HPDE6-E6E7 (cell line): ENCODE results near the gene PLIN4.

ENCODE experiments used
- DNase-seq: peaks from one replicate; pipeline ENCODE4 v3.0.0; 2011; ENCODE audit warnings: missing footprints; ENCODE audit errors: extremely low spot score

The PLIN4 gene

GRCh38 chr19:4493104-4493928 lies 25.0 kb downstream of the PLIN4 start:
- no peak for DNase-seq

DNA sequence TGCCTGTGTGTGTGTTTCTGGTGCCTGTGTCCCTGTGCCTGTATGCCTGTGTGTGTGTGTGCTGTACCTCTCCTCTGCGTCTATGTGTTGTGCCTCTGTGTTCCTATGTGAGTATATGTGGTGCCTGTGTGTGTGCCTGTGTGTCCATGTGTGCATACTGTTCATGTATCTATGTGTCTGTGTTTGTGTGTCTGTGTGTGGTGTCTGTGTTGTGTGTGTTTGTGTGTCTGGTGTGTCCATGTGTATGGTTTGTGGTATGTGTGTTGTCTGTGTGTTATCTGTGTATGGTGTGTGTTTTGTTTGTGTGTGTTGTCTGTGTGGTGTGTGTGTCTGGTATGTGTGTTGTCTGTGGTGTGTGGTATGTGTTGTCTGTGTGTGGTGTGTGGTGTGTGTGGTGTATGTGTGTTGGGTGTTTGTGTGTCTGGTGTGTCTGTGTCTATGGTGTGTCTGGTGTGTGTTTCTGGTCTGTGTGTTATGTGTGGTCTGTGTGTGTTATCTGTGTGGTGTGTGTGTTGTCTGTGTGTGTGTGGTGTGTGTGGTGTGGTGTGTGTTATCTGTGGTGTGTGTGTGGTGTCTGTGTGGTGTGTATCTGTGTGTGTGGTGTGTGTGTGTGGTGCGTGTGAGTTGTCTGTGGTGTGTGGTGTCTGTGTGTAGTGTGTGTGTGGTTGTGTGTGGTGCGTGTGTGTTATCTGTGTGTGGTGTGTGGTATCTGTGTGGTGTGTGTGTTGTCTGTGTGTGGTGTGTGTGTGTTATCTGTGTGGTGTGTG lies 25.8 kb downstream of the PLIN4 start:
- no peak for DNase-seq

DNA sequence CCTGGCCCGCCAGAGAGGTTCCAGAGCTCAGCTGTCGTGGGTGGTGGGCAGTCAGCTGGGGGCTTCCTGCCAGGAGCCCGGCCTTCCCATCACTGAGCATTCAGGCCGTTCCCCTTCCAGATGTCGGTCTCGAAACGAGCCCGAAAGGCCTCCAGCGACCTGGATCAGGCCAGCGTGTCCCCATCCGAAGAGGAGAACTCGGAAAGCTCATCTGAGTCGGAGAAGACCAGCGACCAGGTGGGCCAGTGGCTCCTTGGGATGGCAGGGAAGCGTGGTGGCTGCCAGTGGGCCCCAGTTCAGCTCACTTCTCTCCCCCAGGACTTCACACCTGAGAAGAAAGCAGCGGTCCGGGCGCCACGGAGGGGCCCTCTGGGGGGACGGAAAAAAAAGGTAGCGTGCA lies 26.8 kb downstream of the PLIN4 start:
- no peak for DNase-seq

DNA sequence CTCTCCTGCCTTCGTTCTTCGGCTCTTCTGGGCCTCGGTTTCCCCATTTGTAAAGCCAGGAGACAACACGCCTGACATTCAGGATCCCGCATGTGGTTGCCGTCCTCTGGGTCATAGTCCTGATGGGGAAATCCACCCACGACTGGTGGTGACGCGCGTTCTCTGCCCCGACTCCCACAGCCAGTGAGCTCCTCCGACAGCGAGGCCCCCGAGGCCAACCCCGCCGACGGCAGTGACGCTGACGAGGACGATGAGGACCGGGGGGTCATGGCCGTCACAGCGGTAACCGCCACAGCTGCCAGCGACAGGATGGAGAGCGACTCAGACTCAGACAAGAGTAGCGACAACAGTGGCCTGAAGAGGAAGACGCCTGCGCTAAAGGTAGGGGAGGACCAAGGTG lies 29.8 kb downstream of the PLIN4 start:
- DNase-seq: no peak

DNA sequence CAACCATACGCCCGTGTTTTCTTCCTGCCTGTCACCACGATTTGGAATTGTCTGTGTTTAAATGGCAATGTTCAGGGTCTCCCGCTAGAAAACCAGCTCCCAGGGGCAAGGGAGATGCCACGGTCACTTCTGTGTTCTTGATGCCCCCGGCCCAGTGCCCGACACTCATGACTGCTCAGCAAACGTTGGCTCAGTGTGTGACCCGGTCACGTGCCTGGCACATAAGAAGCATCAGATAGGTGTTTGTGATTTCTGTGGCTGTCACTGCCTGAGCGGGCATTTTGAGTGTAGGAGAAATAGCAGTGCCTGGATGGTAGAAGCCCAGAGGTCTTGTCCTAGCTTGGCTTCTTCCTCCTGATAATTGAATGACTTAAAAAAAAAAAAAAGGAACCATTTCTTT lies 30.7 kb downstream of the PLIN4 start:
- DNase-seq: no peak

- no peak for DNase-seq
Observed at GRCh38 chr19:4483385-4483784, 34.9 kb downstream of the PLIN4 start.

DNA sequence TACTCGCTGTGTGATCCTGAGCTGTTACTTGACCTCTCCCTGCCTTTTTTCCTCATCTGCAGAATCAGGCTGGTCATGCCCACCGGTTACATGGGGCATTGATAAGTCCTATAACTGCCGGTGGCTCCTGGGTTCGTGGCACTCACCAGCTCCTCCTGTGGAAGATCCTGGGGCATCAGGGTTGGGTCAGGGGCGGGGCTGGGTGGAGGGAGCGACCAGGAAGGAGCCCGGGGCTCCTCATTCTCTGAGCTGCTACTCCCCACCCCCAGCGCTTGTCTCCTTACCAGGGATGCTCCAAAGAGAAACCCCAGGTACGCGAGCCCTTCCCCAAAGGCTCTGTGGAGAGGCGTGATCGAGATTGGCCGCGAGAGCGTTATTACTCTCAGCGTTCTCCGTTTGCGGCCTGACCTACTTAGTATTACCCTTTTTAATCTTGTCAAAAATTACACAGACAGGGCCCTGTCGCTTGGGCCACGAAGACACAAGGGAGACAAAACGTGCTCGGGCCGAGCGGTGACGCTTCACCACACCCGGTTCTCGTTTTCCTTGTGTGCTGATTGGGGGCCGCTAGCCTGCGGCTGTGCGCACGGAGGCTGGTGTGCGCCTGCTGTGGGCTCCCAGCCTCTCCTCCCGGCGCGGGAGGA lies 35.4 kb downstream of the PLIN4 start:
- no peak for DNase-seq

GRCh38 chr19:4477034-4477801 lies 41.1 kb downstream of the PLIN4 start:
- DNase-seq: no peak

DNA sequence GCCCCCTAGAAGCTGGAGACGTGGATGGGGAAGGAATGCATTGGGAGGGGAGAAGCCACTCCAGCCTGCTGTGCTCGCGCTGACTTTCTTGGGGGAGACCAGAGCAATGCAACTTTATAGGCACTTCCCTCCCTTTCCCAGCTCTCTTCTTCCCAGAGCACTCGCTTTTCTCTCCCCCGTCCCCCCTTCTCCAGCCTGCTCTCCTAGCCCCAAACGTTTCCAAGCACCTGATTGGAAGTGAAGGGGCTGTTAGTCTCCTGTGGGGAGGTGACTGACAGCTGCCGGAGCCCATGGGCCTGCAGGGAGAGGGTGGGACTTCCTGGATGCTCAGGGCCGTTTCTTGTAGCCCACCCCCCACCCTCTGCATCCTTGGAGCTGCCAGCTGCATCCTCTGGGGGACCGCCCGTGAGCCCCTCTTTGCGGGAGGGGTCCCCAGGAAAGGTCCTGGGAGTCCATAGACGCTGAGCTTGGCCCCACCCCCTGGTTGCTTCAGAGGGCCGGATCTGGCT lies 43.7 kb downstream of the PLIN4 start:
- no peak for DNase-seq

DNA sequence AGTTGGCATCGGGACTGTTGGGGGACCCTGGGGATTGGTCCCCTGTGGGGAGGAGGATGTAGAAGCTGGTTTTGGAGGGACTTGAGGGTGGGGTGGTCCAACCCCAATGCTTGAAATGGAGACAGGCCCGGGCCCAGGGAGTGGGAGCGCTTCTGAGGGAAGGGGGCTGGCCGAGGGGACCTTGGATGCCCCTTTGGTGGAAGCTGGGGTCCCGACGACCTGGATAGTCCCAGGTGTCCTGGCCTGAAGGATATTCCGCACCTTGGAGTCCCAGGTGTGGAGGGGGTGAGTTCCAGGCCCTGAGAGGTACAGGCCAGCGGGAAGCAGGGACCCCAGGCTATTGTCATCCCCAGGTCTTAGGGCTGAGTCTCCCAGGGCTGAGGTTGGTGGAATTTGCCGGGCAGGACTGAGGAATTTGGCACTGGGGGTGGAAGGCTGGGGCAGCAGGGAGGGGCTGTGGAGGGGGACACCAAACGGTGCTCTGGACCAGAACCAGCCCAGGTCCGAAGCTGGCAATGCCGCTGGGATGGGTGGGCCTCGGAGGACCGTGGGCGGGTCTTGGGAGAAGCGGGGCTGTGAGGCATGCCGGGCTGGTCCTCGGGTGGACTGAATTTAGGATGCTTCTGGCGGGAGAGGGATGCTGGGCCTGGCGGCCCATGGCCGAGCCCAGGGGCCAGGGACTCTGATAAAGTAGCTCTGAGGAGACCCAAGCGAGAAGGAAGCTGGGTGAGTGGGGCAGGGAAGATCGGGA lies 44.3 kb downstream of the PLIN4 start:
- no peak for DNase-seq

DNA sequence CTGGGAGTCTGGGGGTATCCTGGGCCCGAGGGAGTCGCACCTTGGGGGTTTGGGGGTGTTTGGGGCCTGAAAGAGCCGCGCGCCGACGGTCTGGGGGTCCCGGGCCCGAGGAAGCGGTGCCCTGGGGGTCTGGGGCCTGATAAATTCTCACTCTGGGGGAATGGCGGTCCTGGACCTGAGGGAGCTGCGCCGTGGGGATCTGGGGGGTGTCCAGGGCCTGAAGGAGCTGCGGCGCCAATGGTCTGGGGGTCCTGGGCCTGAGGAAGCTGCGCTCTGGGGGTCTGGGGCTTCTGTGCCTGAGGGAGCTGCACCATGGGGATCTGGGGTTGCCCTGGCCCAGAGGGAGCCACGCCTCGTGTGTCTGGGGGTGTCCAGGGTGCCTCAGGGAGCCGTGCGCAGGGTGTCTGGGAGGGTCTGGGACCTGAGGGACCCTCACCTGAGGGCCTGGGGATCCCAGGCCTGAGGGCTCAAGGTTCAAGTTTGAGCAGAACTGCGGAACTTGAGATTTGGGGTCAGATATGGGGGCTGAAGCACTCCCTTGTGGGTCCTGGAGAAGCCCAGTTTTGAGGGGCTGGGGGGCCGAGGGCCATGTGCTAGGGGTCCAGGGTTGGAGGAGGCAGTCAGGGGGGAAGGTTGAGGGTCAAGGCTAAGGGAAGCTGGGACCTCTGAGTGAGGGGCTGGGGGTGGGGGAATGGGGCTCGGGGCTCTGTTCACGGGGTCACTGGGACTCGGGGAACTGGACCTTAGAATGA lies 45.1 kb downstream of the PLIN4 start:
- DNase-seq: no peak

- DNase-seq: no peak
Observed at GRCh38 chr19:4472174-4472974, 45.9 kb downstream of the PLIN4 start, which contains the start of gene HDGFL2. Gene HDGFL2, plus strand, starts transcription at chr19:4472297. Its CDS starts 54 bp downstream, at chr19:4472351.

DNA sequence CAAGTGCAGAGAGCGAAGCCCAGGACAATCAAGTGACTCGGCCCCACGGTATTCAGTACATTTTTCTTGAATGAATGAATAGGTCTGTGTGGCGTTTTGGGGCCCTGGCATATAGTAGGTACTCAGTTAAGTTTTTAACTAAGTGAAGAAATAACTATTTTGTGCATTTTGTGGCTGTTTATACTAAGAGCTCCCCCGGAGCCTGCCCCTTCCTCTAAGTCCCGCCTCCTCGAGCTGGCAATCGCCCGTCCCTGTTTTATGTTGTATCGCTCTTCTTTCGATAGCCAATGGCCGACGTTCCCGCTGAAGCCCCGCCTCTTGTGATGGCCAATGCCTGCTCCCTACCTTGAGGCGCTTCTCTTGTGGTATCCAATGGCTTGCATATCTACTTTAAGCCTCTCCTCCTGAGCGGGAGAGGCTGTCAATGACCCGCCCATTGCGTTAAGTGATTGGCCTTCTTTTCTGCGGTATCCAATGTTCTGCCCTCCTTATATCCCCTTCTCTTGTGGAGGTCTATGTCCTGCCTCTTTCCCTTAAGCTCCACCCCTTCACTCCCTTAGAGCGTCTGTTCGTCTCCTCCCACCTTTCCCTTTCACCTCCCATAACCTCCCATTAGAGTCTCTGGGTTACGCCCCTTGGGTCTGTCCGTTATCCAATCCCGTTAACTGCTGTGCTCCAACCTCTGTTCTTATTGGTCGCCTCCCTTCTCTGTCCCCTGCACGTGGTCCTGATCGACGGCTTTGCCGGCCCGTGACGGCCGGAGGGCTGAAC lies 46.7 kb downstream of the PLIN4 start:
- peak; percentile 100 for DNase-seq

DNA sequence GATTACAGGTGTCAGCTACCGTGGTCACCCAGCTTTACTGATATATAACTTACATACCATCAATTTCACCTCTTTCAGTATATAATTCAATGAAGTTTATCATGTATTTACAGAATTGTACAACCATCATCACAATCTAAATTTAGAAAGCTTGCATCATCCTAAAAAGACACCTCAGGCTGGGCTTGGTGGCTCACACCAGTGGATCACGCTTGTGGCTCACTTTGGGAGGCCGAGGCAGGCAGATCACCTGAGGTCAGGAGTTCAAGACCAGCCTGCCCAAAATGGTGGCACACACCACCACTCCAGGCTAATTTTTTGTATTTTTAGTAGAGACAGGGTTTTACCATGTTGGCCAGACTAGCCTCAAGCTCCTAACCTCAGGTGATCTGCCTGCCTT lies 50.5 kb downstream of the PLIN4 start:
- no peak for DNase-seq

DNA sequence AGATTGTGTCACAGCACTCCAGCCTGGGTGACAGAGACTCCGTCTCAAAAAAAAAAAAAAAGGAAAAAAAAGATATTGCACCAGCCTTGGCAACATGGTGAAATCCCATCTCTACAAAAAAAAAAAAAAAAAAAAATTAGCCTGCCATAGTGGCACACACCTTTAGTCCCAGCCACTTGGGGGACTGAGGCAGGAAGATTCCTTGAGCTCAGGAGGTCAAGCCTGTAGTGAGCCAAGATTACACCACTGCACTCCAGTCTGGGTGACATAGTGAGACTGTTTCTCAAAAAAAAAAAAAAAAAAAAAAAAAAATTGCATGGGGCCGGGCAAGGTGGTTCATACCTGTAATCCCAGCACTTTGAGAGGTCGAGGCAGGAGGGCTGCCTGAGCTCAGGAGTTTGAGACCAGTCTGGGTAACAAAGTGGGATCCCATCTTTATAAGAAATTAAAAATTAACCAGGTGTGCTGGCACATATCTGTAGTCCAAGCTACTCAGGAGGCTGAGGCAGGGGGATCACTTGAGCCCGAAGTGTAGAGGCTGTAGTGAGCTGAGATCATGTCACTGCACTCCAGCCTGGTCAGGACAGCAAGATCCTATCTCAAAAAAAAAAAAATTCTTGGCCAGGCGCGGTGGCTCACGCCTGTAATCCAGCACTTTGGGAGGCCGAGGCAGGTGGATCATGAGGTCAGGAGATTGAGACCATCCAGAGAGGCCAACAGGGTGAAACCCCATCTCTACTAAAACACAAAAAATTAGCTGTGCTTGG lies 53.3 kb downstream of the PLIN4 start:
- no peak for DNase-seq

DNA sequence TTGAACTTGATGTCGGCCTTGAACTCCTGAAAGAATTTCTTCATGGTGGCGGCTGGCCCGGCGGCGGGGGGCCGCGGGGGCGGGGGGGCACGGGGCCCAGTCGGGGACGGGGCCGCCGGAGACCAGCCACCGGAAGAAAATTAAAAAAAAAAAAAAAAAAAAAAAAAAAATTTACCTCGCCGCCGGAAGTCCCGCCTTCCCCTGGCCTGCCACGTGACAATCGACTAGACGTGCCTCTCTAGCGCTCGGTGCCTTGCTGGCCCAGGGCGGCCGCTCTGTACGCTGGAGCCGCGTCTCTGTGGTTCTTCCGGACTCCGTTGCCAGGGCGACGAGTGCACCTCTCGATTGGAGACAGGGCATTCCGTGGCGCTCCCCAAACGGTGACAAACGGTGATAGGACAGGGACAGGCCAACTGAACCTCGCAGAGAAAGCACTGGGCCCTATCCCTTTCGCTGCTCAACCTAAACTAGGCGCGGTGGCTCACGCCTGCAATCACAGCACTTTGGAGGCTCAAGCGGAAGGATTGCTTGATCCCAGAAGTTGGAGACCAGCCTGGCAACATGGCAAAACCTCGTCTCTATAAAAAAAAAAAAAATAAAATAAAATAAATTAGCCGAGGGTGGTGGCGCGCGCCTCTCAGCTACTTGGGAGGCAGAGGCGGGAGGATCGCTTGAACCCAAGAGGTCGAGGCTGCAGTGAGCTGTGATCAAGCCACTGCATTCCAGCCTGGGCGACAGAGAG lies 60.5 kb downstream of the PLIN4 start, which contains the start of gene UBXN6:
TSS of gene UBXN6 (minus strand) at position 141 of the 742 bp plus-strand sequence. CDS start at position 44, 97 bp downstream.
- DNase-seq: peak; percentile 93
